B cell (primary cell): ENCODE results near the gene PSAP. TPM values are rescaled to one million over a fixed set of nuclear protein-coding genes. Genes with fewer than 3 reads are reported as not detected.

ENCODE experiments used
- ATAC-seq: fragments of 200-7000 bp; cut with Tn5 transposase; one replicate; pipeline ENCODE4 v1.10.0; 2021; ENCODE audit warnings: low read depth, mild to moderate bottlenecking, moderate number of reproducible peaks, moderate library complexity
- CTCF ChIA-PET: fragments of 350-600 bp; sonication (Branson Sonifier 250); formaldehyde crosslinking; loops from one replicate; lab custom pipeline; 2021; ENCODE audit warnings: antibody characterized with exemption, inconsistent platforms; lab: Charles Lee
- POLR2A ChIA-PET: fragments of 350-600 bp; sonication (Branson Sonifier 250); formaldehyde crosslinking; loops from one replicate; lab custom pipeline; 2021; ENCODE audit warnings: antibody characterized with exemption; lab: Charles Lee
- DNase-seq: peaks from one replicate; pipeline ENCODE4 v3.0.0; 2013
- H2AFZ ChIP-seq: 2 replicates; pipeline ENCODE4 v1.6.1; 2012; ENCODE audit warnings: mild to moderate bottlenecking, low read depth, low read length; ENCODE audit not compliant: insufficient read depth, poor library complexity, severe bottlenecking
- H3K27ac ChIP-seq, 2 donors: 1 replicate in 1 of 2; 2 replicates in 1 of 2; pipeline ENCODE4 v1.5.1; 2012 to 2013; ENCODE audit warnings: low read length in 2 of 2, mild to moderate bottlenecking in 2 of 2, moderate library complexity in 1 of 2
- H3K27me3 ChIP-seq, 4 experiments: fragments of 200-600 bp in 1 of 4; sonication (generic) in 1 of 4; replicated peaks in 1 of 4; 1 replicate in 2 of 4; 2 replicates in 2 of 4; pipeline versions ENCODE4 v1.6.1 to v1.7.0; 2013 to 2016; ENCODE audit warnings: low read length in 3 of 4, mild to moderate bottlenecking in 2 of 4, mixed read lengths in 1 of 4, moderate library complexity in 1 of 4; ENCODE audit not compliant: insufficient read depth in 4 of 4, control insufficient read depth in 3 of 4; ENCODE audit errors: control extremely low read depth in 1 of 4
- H3K36me3 ChIP-seq, 2 experiments: replicated peaks in 1 of 2; 1 replicate in 1 of 2; 2 replicates in 1 of 2; pipeline versions ENCODE4 v1.6.1 to v1.7.1; 2013; ENCODE audit warnings: low read length in 1 of 2; ENCODE audit not compliant: insufficient read depth in 2 of 2, control insufficient read depth in 1 of 2; ENCODE audit errors: control extremely low read depth in 1 of 2, extremely low read depth in 1 of 2
- H3K4me1 ChIP-seq, 2 donors: fragments of 200-600 bp in 1 of 2; sonication (generic) in 1 of 2; 1 replicate in 1 of 2; 2 replicates in 1 of 2; pipeline versions ENCODE4 v1.5.1 to v1.6.1; 2013 to 2017; ENCODE audit warnings: low read length in 2 of 2; ENCODE audit not compliant: control insufficient read depth in 2 of 2, insufficient read depth in 2 of 2
- H3K4me2 ChIP-seq: replicated peaks from 2 replicates; pipeline ENCODE3; 2012; ENCODE audit warnings: mild to moderate bottlenecking, low read depth, low read length; ENCODE audit not compliant: poor library complexity, severe bottlenecking
- H3K4me3 ChIP-seq, 5 experiments: fragments of 200-600 bp in 1 of 5; sonication (generic) in 1 of 5; 1 replicate in 3 of 5; 2 replicates in 2 of 5; pipeline versions ENCODE4 v1.5.1 to v1.7.0; 2011 to 2016; ENCODE audit warnings: low read length in 4 of 5, mild to moderate bottlenecking in 4 of 5, low read depth in 2 of 5, control low read depth in 1 of 5, moderate library complexity in 1 of 5; ENCODE audit not compliant: insufficient read depth in 1 of 5; ENCODE audit errors: control extremely low read depth in 1 of 5, extremely low read depth in 1 of 5
- H3K79me2 ChIP-seq: fragments of 200-600 bp; sonication (generic); one replicate; pipeline ENCODE4 v1.6.0; 2016; ENCODE audit warnings: low read length; ENCODE audit not compliant: control insufficient read depth, insufficient read depth
- H3K9ac ChIP-seq: fragments of 200-600 bp; sonication (generic); 2 replicates; pipeline ENCODE4 v1.6.1; 2017; ENCODE audit warnings: mild to moderate bottlenecking, low read length, moderate library complexity
- H3K9me3 ChIP-seq, 3 donors: one replicate each; pipeline versions ENCODE4 v1.6.1 to v1.7.1; 2013; ENCODE audit warnings: low read length in 2 of 3; ENCODE audit not compliant: control insufficient read depth in 2 of 3, insufficient read depth in 1 of 3; ENCODE audit errors: control extremely low read depth in 1 of 3
- H4K20me1 ChIP-seq: 2 replicates; pipeline ENCODE4 v1.6.0; 2012; ENCODE audit warnings: mild to moderate bottlenecking, low read length; ENCODE audit not compliant: insufficient read depth, control insufficient read depth, poor library complexity, severe bottlenecking
- H3K27ac Mint-ChIP-seq: one replicate; pipeline ENCODE4 v1.8.0; 2021; ENCODE audit warnings: mixed read lengths
- H3K27me3 Mint-ChIP-seq: one replicate; pipeline ENCODE4 v1.8.0; 2021; ENCODE audit warnings: mixed read lengths
- H3K4me1 Mint-ChIP-seq: one replicate; pipeline ENCODE4 v1.8.0; 2021; ENCODE audit warnings: mixed read lengths
- H3K4me3 Mint-ChIP-seq: one replicate; pipeline ENCODE4 v1.8.0; 2021; ENCODE audit warnings: mixed read lengths
- H3K9me3 Mint-ChIP-seq: one replicate; pipeline ENCODE4 v1.8.0; 2022; ENCODE audit warnings: mixed read lengths; ENCODE audit not compliant: insufficient read depth
- EZH2 ChIP-seq: IDR thresholded peaks from 2 replicates; pipeline ENCODE4 v1.6.1; 2012; ENCODE audit warnings: borderline replicate concordance, low read depth, mild to moderate bottlenecking, moderate library complexity, low read length; ENCODE audit not compliant: insufficient read depth, poor library complexity, severe bottlenecking
- WGBS: methylation state at CpG from one replicate; pipeline ENCODE4 v1.1.5; 2013; ENCODE audit warnings: missing lambda C conversion rate; ENCODE audit not compliant: insufficient coverage; 5-methylcytosine and 5-hydroxymethylcytosine counted together
- intact Hi-C: fragments of 100-400 bp; cut with micrococcal nuclease; formaldehyde crosslinking; loops from one replicate; pipeline ENCODE4 v1.10.0; 2022
- polyA plus RNA-seq: library from polyadenylated mRNA; depleted of rRNA; stranded (reverse); fragments of >200 nt; gene quantifications from 2 replicates; pipeline ENCODE4 v1.2.3, GENCODE V29; 2012
- total RNA-seq, 2 donors: library from RNA; stranded (reverse); fragments of 120-200 nt in 1 of 2; gene quantifications; 1 replicate in 1 of 2; 2 replicates in 1 of 2; pipeline versions ENCODE4 v1.2.3 to v1.2.4, GENCODE V29; 2013 to 2022
- TF ChIP-seq, protein P1 (sequence below): fragments of 200-600 bp; IDR thresholded peaks from one replicate; pipeline ENCODE4 v1.8.0; 2022; ENCODE audit warnings: antibody characterized with exemption, mild to moderate bottlenecking

Gene PSAP
- total and polyA plus RNA-seq, 2 donors (not counting 1 experiment from before 2014, with no cell fraction given) = 206 to 509 TPM

DNA sequence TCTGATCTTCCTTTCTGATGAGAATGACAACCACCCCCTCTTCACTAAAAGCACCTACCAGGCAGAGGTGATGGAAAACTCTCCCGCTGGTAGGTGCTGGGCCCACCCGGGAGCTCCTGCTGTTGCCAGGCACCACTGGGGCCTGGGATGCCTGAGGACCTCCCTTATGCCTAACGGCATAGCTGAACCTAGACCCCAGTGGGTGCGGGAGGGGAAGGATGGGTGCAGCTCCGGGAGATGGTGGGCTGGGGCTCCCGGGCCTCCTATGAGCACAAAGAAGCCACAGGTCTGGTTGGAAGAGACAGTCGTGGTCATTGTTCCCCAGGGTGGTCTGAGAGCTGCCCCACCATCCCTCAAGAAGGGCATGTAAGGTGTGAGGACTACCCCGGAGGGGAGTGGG lies 62.1 kb downstream of the PSAP start:
- no peak overlapping the region for H3K4me3 Mint-ChIP-seq
- Histone ChIP-seq H3K27ac (no peak overlapping the region), H3K27me3 (no peaks in the 10 kb centered on the region), H3K4me3 (no peak overlapping the region), H3K79me2 (no peaks in the 10 kb centered on the region), H4K20me1 (no peaks in the 10 kb centered on the region), H3K36me3 (no peaks in the 10 kb centered on the region), H3K9me3 (no peaks in the 10 kb centered on the region), H3K4me2 (no peak overlapping the region), H3K4me1 (peaks cover 16 to 19% of the 10 kb centered on the region in 2 donors), H3K9ac (no peak overlapping the region), H2AFZ (no peak overlapping the region)
- DNase-seq (no peak), ATAC-seq (no peak)
- ChIA-PET POLR2A (no interaction called here), CTCF (no interaction called here)
- H3K27me3 Mint-ChIP-seq = no peaks in the 10 kb centered on the region
- intact Hi-C loops = no loop called here
- whole genome bisulfite sequencing = 100% methylated on average over 3 of the region's 8 CpGs
- H3K9me3 Mint-ChIP-seq = no peaks in the 10 kb centered on the region
- no peak overlapping the region for H3K27ac Mint-ChIP-seq
- no peak for TF ChIP-seq EZH2
- TF ChIP-seq, protein P1, sequence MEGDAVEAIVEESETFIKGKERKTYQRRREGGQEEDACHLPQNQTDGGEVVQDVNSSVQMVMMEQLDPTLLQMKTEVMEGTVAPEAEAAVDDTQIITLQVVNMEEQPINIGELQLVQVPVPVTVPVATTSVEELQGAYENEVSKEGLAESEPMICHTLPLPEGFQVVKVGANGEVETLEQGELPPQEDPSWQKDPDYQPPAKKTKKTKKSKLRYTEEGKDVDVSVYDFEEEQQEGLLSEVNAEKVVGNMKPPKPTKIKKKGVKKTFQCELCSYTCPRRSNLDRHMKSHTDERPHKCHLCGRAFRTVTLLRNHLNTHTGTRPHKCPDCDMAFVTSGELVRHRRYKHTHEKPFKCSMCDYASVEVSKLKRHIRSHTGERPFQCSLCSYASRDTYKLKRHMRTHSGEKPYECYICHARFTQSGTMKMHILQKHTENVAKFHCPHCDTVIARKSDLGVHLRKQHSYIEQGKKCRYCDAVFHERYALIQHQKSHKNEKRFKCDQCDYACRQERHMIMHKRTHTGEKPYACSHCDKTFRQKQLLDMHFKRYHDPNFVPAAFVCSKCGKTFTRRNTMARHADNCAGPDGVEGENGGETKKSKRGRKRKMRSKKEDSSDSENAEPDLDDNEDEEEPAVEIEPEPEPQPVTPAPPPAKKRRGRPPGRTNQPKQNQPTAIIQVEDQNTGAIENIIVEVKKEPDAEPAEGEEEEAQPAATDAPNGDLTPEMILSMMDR = no peak
- peaks cover 16% of the 10 kb centered on the region for H3K4me1 Mint-ChIP-seq

DNA sequence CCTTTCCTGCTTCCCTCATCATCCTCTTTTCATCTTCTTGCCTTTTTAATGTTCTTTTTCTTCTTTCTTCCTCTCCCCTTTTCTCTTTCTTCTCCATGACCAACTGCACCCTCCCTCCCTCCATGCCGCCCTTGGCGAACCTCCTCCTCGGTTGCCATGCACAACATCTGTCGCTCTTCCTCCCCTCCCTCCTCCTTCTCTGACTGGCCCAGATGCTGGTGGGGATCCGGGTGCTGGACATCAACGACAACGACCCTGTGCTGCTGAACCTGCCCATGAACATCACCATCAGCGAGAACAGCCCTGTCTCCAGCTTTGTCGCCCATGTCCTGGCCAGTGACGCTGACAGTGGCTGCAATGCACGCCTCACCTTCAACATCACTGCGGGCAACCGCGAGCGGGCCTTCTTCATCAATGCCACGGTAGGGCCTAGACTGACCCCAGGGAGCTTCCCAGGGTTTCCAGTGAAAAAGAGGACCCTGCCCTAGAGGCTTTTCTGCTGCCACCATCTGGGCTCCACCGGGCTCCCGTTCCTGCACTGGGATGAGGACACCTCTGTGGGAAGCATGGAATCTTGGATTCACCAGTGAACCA lies 66.3 kb downstream of the PSAP start:
- no peaks in the 10 kb centered on the region for H3K9me3 Mint-ChIP-seq

More for the DNA sequence above, 66.3 kb downstream of the PSAP start:
- peaks cover 6% of the 10 kb centered on the region for H3K4me1 Mint-ChIP-seq
- Histone ChIP-seq H3K4me3 (no peak overlapping the region), H3K79me2 (no peaks in the 10 kb centered on the region), H3K4me1 (peaks cover 5 to 8% of the 10 kb centered on the region in 2 donors), H3K9ac (no peak overlapping the region), H3K27me3 (no peaks in the 10 kb centered on the region), H3K9me3 (no peaks in the 10 kb centered on the region), H3K27ac (no peak overlapping the region), H3K4me2 (no peak overlapping the region), H2AFZ (no peak overlapping the region), H3K36me3 (no peaks in the 10 kb centered on the region), H4K20me1 (no peaks in the 10 kb centered on the region)
- ChIA-PET CTCF (no interaction called here), POLR2A (no interaction called here)
- TF ChIP-seq, protein P1 = no peak
- no peak for TF ChIP-seq EZH2
- H3K27me3 Mint-ChIP-seq = no peaks in the 10 kb centered on the region
- WGBS = 95% methylated on average over 18 of the region's 18 CpGs
- intact Hi-C loops = no loop called here
- H3K4me3 Mint-ChIP-seq = no peak overlapping the region
- DNase-seq = no peak
- ATAC-seq = no peak
- H3K27ac Mint-ChIP-seq = no peak overlapping the region
